Measurements from ENCODE around the gene SLC16A13.
"Not testable (repeated sequence)": the region's sequence is repeated elsewhere in the genome, so short reads cannot be mapped to it uniquely, and the experiment has no call there.

The SLC16A13 gene

DNA sequence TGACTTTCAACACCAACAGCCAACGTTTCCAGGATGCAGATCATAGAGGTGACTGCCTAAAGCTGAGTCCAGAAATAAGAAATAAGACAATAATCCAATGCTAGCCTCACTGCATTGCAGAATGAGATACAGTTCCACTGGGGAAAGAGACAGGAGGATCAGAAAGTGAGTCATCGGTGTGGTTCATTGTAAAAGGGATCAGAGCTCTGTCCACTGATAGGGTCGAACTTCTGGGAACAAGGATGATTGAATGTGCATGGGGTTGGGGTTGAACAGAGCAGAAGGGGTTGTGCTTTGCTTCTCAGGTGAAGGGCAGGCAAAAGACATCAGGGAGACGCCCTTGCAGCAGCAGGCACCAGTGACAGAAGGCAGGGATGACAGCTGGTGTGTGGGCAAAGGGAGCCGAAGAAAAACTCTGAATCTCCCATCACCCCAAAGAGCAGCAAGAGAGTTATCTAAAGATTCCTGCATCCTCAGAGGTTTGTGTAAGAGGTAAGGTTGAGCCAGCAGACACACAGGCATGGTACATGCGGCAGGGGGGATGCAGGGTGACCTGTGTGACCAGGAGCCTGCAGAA lies 27.8 kb downstream of the SLC16A13 start:
- DNase-seq (ENCODE audit: low read depth in 2 of 2) = no peak

DNA sequence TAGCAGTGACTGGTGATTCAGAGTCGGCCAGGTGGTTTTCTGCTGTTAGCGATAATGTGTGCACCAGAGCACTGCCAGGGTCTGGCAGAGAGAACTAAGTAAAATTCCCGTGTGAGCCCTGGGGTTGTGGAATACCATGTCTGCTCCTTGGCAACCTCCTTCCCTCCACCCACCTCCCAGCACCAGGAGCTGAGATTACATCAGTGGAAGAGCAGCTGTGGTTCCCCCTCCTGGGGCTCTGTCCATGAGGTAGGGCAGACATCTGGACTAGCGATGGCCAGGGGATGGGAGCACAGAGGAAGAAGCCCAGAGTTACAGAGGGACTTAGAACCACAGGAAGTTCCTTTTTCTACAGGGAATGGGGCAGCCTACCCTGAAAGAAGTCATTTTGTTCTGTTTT lies 28.4 kb downstream of the SLC16A13 start:
- no peak for DNase-seq (ENCODE audit: low read depth in 2 of 2)

DNA sequence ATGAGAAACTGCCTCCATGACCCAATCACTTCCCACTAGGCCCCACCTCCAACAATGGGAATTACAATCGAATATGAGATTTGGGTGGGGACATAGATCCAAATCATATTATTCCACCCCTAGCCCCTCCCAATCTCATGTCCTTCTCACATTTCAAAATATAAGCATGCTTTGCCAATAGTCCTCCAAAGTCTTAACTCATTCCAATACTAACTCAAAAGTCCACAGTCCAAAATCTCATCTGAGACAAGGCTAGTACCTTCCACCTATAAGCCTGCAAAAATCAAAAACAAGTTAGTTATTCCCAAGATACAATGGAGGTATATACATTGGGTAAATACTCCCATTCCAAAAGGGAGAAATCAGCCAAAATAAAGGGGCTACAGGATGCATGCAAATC lies 31.4 kb downstream of the SLC16A13 start:
- no peak for DNase-seq (ENCODE audit: low read depth in 2 of 2)

DNA sequence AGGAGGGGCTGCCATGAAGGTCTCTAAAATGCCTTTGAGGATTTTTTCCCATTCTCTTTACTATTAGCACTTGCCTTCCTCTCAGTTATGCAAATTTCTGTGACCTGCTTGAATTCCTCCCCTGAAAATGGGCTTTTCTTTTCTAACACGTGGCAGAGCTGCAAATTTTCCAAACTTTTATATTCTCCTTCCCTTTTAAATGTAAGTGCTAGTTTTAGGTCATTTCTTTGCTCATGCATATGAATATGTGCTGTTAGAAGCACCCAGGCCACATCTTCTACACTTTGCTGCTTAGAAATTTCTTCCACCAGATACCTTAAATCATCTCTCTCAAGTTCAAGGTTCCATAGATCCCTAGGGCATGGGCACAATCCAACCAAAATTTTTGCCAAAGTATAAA lies 32.5 kb downstream of the SLC16A13 start:
- no peak for DNase-seq (ENCODE audit: low read depth in 2 of 2)

DNA sequence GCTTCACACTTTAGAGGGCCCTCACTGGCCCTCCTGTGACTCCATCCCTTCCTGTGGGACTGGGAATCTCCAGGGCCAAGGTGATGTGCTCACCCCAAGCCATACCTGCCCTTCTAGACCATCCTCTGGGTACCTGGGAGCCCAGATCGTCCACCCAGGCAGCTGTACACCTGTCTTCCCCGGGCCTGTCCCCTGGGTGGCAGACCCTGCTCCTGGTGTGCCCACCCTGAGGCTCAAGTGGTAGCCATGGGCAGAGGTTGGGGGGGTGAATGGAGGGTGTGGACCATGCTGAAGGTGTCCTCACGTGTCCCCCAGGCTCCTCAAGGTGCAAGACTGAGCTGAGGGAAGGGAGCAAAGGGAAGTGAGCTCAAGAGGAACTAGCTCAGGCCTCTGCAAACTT lies 34.9 kb downstream of the SLC16A13 start:
- DNase-seq (ENCODE audit: low read depth in 2 of 2) = no peak

- no peak for DNase-seq (ENCODE audit: low read depth in 2 of 2)
Observed at GRCh38 chr17:7072406-7072805, 36.6 kb downstream of the SLC16A13 start.

GRCh38 chr17:7074931-7075330 lies 39.1 kb downstream of the SLC16A13 start:
- DNase-seq (ENCODE audit: low read depth in 2 of 2) = no peak

- no peak for DNase-seq (ENCODE audit: low read depth in 2 of 2)
Observed at GRCh38 chr17:7077911-7078546, 42.2 kb downstream of the SLC16A13 start.

GRCh38 chr17:7078711-7079110 lies 42.9 kb downstream of the SLC16A13 start:
- DNase-seq (ENCODE audit: low read depth in 2 of 2) = no peak

- DNase-seq (ENCODE audit: low read depth in 2 of 2) = no peak
Observed at GRCh38 chr17:7079581-7080455, 44.0 kb downstream of the SLC16A13 start, which contains the start of gene CLEC10A. TSS of gene CLEC10A (minus strand) at chr17:7080251. CDS start at chr17:7078812, 1,439 bp downstream.

DNA sequence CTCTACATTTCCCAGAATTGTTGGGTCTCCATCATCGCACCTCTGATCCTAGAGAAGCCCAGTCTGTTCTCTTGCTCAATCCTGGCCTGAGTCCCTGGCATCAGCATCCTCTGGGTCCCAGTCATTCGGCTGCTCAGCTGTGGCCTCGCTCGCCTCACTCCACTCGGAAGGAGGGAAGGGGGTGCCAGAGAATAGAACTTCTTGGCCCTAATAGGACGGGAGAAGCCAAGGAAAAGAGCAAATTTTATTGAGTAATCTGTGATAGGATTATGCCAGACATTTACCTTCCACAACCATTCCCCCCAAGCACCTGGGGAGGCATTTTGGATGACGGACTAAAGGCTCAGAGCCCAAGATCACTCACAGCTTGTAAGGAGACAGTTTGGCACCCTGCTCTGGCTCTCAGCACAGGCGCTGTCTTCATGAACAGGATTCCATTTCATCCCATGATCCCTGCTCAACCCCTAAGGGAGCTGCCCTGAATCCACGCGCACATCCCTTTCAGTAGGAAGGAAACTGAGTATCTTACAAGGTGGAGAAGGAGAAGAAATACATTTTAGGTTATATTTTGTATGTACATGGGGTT lies 44.7 kb downstream of the SLC16A13 start:
- DNase-seq (ENCODE audit: low read depth in 2 of 2) = no peak

- DNase-seq (ENCODE audit: low read depth in 2 of 2) = no peak
Observed at GRCh38 chr17:7081341-7082062, 45.7 kb downstream of the SLC16A13 start.

DNA sequence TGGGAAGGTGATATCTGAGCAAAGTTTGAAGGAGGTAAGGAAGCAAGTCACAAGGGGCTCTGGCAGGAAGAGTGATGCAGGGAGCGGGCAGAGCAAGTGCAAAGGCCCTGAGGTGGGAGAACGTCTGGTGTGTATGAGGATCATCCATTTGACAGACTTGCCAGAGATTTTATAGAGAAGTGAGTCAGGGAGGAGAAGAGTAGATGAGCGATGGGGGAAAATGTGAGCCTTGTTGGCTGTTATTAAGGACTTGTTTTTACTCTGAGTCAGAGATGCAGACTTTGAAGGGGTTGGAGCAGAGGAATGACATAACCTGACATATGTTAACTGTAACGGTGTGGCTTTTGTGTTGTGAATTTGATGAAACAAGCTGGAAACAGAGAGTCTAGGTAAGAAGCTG lies 47.8 kb downstream of the SLC16A13 start:
- no peak for DNase-seq (ENCODE audit: low read depth in 2 of 2)

GRCh38 chr17:7084088-7084487 lies 48.3 kb downstream of the SLC16A13 start:
- DNase-seq (ENCODE audit: low read depth in 2 of 2) = no peak

DNA sequence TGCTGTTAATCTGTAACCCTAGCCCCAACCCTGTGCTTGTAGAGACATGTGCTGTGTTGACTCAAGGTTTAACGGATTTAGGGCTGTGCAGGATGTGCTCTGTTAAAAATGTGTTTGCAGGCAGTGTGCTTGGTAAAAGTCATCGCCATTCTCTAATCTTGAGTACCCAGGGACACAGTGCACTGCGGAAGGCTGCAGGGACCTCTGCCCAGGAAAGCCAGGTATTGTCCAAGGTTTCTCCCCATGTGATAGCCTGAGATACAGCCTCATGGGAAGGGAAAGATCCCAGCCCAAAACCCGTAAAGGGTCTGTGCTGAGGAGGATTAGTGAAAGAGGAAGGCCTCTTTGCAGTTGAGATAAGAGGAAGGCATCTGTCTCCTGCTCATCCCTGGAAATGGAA lies 52.6 kb downstream of the SLC16A13 start:
- not testable (repeated sequence) for DNase-seq (ENCODE audit: low read depth in 2 of 2)

DNA sequence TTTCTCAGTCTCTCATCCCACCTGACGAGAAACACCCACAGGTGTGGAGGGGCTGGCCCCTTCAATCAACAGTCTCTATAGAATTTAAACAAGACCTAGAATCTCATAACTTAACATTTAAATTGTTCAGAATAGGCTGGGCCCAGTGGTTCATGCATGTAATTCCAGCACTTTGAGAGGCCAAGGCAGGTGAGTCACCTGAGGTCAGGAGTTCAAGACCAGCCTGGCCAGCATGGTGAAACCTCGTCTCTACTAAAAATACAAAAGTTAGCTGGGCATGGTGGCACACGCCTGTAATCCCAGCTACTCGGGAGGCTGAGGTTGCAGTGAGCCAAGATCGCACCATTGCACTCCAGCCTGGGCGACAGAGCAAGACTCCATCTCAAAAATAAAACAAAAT lies 53.8 kb downstream of the SLC16A13 start:
- not testable (repeated sequence) for DNase-seq (ENCODE audit: low read depth in 2 of 2)

All from stimulated activated CD4-positive, alpha-beta T cell treated with anti-CD3 and anti-CD28 coated beads, Interleukin-4, amount 100 ng/mL, for 48 hours (primary cell).